Testis (tissue), 3 donors: ENCODE data around the gene ZNF296. TPM values are rescaled to one million over a fixed set of nuclear protein-coding genes. Genes with fewer than 3 reads are reported as not detected.
"Not testable (repeated sequence)": the region's sequence is repeated elsewhere in the genome, so short reads cannot be mapped to it uniquely, and the experiment has no call there.

ENCODE experiments used
- DNase-seq: peaks from one replicate; pipeline ENCODE4 v3.0.0-alpha.2; 2019
- H3K27ac ChIP-seq, 2 donors: fragments of 200-600 bp; sonication (generic); one replicate each; pipeline ENCODE4 v1.5.1; 2019
- H3K27me3 ChIP-seq: fragments of 200-600 bp; sonication (generic); one replicate; pipeline ENCODE4 v1.5.1; 2019
- H3K36me3 ChIP-seq: fragments of 200-600 bp; sonication (generic); one replicate; pipeline ENCODE4 v1.5.1; 2017; ENCODE audit warnings: low read depth; ENCODE audit errors: missing control alignments
- H3K4me1 ChIP-seq: fragments of 200-600 bp; sonication (generic); one replicate; pipeline ENCODE4 v1.5.1; 2019
- H3K4me3 ChIP-seq, 2 donors: fragments of 200-600 bp; sonication (generic); one replicate each; pipeline ENCODE4 v1.5.1; 2017 to 2019
- H3K9me3 ChIP-seq: fragments of 200-600 bp; sonication (generic); one replicate; pipeline ENCODE4 v1.5.1; 2017
- POLR2A ChIP-seq: fragments of 450-650 bp; IDR thresholded peaks from one replicate; pipeline ENCODE4 v1.6.1; 2017; ENCODE audit warnings: antibody characterized with exemption, mild to moderate bottlenecking, moderate library complexity
- WGBS, 2 donors: methylation state at CpG; one replicate each; pipeline ENCODE4 v1.1.5; 2018; 5-methylcytosine and 5-hydroxymethylcytosine counted together
- intact Hi-C: fragments of 100-400 bp; cut with DNase I; formaldehyde crosslinking; loops from one replicate; pipeline ENCODE4 v1.15.1; 2023; ENCODE audit warnings: low total_unique reads
- polyA plus RNA-seq: library from polyadenylated mRNA; stranded (reverse); fragments of 350-450 nt; fragmentation: Illumina TruSeq; extraction: RNeasy Lipid Tissue Mini Kit (QIAGEN cat#74804); gene quantifications from one replicate; pipeline ENCODE4 v1.2.3, GENCODE V29; 2014; ENCODE audit warnings: low read depth, low replicate concordance; ENCODE audit not compliant: insufficient read depth
- total RNA-seq, 2 donors: library from RNA; depleted of rRNA; stranded (reverse); fragments of >200 nt; gene quantifications; one replicate each; pipeline ENCODE4 v1.2.3, GENCODE V29; 2016
- TF ChIP-seq, protein P1 (sequence below), 3 experiments: fragments of 450-650 bp in 2 of 3; fragments of 200-600 bp in 1 of 3; sonication (generic) in 1 of 3; IDR thresholded peaks; one replicate each; pipeline ENCODE4 v1.5.1; 2016 to 2019; ENCODE audit warnings: antibody characterized with exemption in 3 of 3, mild to moderate bottlenecking in 2 of 3, moderate library complexity in 1 of 3

ZNF296 gene
- total and polyA plus RNA-seq, 3 donors from 2014 or later = 3.0 to 6.7 (median 5.8) TPM

DNA sequence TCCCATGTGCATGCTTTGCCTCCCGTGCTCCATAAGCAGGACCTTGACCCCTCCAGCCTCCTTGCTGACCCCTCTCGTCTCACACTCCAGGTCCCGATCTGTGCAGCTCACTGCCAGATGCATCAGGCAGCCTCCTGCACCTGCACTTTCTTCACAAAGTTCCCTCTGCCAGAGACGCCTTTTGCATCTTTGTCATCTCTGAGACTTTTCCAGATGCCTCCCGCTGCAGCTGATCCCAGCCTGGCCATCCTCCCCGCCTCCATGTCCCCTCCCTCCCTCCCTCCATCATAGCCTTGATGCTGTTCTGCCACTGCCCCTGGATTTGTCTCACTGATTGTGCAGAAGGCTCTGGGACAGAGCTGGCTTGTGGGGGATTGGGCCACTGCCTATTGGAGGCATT lies 46.6 kb upstream of the ZNF296 start:
- TF ChIP-seq, protein P1, sequence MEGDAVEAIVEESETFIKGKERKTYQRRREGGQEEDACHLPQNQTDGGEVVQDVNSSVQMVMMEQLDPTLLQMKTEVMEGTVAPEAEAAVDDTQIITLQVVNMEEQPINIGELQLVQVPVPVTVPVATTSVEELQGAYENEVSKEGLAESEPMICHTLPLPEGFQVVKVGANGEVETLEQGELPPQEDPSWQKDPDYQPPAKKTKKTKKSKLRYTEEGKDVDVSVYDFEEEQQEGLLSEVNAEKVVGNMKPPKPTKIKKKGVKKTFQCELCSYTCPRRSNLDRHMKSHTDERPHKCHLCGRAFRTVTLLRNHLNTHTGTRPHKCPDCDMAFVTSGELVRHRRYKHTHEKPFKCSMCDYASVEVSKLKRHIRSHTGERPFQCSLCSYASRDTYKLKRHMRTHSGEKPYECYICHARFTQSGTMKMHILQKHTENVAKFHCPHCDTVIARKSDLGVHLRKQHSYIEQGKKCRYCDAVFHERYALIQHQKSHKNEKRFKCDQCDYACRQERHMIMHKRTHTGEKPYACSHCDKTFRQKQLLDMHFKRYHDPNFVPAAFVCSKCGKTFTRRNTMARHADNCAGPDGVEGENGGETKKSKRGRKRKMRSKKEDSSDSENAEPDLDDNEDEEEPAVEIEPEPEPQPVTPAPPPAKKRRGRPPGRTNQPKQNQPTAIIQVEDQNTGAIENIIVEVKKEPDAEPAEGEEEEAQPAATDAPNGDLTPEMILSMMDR (IDR thresholded peaks at IDR 0.05) = no peak
- no peak for TF ChIP-seq POLR2A
- no peaks in the 10 kb centered on the region for H3K36me3 ChIP-seq
- H3K27ac ChIP-seq = no peak overlapping the region
- WGBS, 2 donors = 63 to 80% methylated on average over 6 of the region's 6 CpGs
- H3K27me3 ChIP-seq = no peaks in the 10 kb centered on the region
- no peak overlapping the region for H3K4me3 ChIP-seq
- DNase-seq = no peak
- no peaks in the 10 kb centered on the region for H3K9me3 ChIP-seq
- intact Hi-C loops = no loop called here
- no peaks in the 10 kb centered on the region for H3K4me1 ChIP-seq

DNA sequence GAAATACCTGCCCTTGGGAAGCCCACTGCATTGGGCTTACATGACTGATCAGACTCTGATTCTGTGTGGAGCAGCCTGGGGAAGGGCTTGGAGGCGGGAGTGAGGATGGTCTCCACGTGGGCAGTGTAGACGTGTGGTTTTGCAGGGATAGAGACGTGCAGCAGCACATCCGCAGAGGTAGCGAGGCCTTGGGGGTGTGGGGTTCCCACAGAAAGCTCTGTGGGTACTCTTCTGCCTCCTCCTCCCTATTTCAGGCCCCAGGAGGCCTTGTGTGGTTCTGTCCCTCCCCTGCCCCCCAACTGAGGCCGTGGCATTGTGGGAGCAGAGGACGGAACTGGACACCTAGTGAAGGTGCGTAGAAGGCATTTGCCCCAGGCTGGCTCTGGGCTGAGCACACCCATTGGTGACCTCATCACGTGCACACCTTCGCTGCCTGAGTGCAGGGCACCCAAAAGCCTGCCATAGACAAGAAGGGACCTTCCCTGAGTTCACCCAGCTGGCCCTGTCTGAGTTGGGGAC lies 45.6 kb upstream of the ZNF296 start:
- DNase-seq = no peak
- WGBS, 2 donors = 87 to 90% methylated on average over 10 to 11 of the region's 11 CpGs
- Histone ChIP-seq H3K27me3 (no peaks in the 10 kb centered on the region), H3K27ac (no peak overlapping the region), H3K4me3 (no peak overlapping the region), H3K9me3 (no peaks in the 10 kb centered on the region), H3K4me1 (no peaks in the 10 kb centered on the region), H3K36me3 (no peaks in the 10 kb centered on the region)
- TF ChIP-seq, protein P1 (IDR thresholded peaks at IDR 0.05) = no peak
- TF ChIP-seq POLR2A = no peak
- intact Hi-C loops = no loop called here

DNA sequence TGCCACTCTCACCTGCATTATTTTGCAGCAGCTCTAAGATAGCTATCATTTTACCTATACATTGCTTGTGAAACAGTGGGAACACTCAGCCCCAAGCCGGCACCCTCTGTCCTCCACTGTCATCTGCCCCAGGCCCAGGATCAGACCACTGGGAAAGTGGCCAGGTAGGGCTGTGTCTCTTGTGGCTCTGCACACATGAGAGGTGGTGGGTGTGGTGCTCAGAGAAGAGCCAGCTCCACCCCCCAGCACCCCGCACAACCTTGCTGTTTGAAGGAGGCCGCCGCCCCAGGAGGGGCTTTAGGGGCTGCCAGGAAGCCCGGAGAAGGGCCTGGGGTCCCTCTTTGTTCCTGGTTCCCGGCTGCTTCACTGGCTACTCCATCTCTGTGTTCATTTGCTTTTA lies 43.3 kb upstream of the ZNF296 start:
- 92 to 94% methylated on average over 6 of the region's 6 CpGs for WGBS, 2 donors
- Histone ChIP-seq H3K4me3 (no peak overlapping the region), H3K27me3 (no peaks in the 10 kb centered on the region), H3K9me3 (no peaks in the 10 kb centered on the region), H3K27ac (no peak overlapping the region), H3K36me3 (no peaks in the 10 kb centered on the region), H3K4me1 (no peaks in the 10 kb centered on the region)
- intact Hi-C loops = no loop called here
- TF ChIP-seq, protein P1 (IDR thresholded peaks at IDR 0.05) = no peak
- TF ChIP-seq POLR2A = no peak
- no peak for DNase-seq

DNA sequence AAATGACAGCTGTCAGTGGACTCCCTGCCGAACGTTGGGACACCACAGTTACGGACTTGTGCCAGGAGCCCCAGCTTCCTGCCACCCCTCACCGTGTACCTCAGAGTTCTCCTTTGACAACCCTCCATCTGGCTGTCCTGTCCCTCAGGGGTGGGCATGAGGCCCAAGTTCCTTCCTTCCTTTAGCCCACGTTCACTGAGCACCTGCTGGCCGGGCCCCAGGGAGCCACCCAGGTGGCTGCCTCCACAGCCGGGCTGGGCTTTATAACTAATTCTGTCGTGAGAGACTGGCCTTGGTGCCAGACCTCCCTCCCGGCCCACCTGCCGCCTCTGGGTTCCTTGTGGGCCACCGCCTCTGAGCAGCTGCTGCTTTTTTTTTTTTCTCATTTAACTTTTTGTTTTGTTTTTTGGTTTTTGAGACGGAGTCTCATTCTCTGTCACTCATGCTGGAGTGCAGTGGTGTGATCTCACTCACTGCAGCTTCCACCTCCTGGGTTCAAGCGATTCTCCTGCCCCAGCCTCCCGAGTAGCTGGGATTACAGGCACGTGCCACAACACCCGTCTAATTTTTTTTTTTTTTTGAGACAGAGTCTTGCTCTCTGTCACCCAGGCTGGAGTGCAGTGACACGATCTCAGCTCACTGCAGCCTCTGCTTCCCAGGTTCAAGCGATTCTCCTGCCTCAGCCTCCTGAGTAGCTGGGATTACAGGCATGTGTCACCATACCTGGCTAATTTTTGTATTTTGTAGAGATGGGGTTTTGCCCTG lies 42.5 kb upstream of the ZNF296 start:
- 69 to 70% methylated on average over 15 to 18 of the region's 18 CpGs for WGBS, 2 donors
- H3K4me3 ChIP-seq, H3K9me3 ChIP-seq, H3K27ac ChIP-seq, DNase-seq, H3K4me1 ChIP-seq, H3K36me3 ChIP-seq, H3K27me3 ChIP-seq, intact Hi-C loops: not testable (repeated sequence)

DNA sequence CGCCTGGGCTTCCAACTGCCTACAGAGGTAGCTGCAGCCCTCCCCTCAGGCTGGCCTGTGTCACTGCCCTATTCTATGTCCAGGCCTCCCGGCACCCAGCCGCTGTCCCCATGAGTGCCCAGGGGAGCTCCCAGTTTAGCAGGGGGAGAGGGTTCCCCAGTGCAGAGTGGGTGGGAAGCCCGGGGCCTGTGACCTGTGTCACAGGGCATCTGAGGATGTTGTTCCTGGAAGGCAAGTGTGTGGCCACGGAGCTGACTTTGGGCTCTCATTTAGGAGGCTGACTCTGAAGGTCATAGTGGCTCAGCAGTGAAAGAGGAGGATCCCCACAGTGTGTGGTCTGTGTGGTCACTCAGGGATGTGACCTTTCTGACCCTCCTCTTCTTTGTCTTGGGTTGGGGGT lies 41.8 kb upstream of the ZNF296 start:
- no peak for TF ChIP-seq POLR2A
- TF ChIP-seq, protein P1 (IDR thresholded peaks at IDR 0.05) = no peak
- Histone ChIP-seq H3K27me3 (no peaks in the 10 kb centered on the region), H3K4me3 (no peak overlapping the region), H3K9me3 (no peaks in the 10 kb centered on the region), H3K27ac (no peak overlapping the region), H3K4me1 (no peaks in the 10 kb centered on the region), H3K36me3 (no peaks in the 10 kb centered on the region)
- 40 to 46% methylated on average over 1 to 5 of the region's 5 CpGs for WGBS, 2 donors
- intact Hi-C loops = no loop called here
- DNase-seq = no peak
